ENCODE measurements around the gene ITPKC. TPM values are rescaled to one million over a fixed set of nuclear protein-coding genes. Genes with fewer than 3 reads are reported as not detected.

The ITPKC gene
- total RNA-seq, 2 experiments from 2014 or later = 4.6 to 5.6 TPM

DNA sequence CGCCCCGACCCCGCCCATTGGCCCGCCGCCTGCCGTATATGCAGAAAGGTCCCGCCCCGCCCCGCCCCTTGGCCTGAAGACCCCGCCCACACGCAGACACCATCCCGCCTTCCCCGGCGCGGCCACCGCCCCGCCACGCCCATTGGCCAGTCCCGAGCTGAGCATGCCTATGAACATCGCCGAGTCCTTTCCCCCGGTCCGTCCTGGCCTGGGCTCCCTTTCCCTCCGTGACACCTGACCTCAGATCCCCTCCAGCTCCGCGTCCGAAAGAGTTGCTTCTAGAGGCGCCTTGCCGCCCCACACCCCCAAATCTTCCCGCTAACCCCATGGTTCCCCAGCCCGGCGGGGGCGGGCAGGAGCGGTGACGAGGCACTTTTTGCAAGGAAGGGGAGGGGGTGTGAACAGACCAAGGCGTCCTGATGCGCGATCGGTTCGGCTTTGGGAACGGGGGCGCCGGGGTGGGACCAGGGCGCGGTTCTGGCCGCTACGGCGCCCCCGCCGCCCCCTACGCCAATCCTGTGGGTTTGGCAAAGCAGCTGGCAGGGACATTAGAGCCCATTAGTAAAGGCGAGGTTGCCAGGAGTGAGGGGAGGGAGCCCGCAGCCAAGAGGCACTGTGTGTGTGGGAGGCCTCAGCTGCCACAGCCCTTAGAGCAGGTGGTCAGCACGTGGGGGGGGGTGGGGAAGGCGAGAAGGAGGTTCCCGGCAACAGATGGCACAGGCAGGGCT is 26.1 kb upstream of the ITPKC start:
- peak; percentile 97 for DNase-seq
- no peaks in the 10 kb centered on the region for H3K9me3 Mint-ChIP-seq (ENCODE audit: low read depth)
- POLR2A ChIA-PET = interaction anchor here (0.5 to 1.7 kb wide), 2 partner anchors 88 to 453 kb away, joined by 4 to 9 read pairs; partner anchors contain the start of gene RAB4B
- peak; percentile 85 for ATAC-seq
- CTCF ChIA-PET = interaction anchor here (0.6 kb wide), 1 partner anchor 72 kb away, joined by 3 read pairs; no protein-coding TSS in a partner anchor
- H3K27ac Mint-ChIP-seq = peak overlapping the region; percentile 87
- intact Hi-C loops (cut with DNase I, micrococcal nuclease) = loop anchor here (1.0 to 2.0 kb wide), 16 partner anchors 25 to 406 kb away; partner anchors contain the start of genes ACTMAP (in 2 of the 2), COQ8B (in 2 of the 2), AKT2 (in 1 of the 2) and EGLN2 (in 1 of the 2)
- H3K36me3 Mint-ChIP-seq (ENCODE audit: low read depth) = peaks cover 2% of the 10 kb centered on the region
- H3K4me1 Mint-ChIP-seq = peaks cover 5% of the 10 kb centered on the region
- H3K27me3 Mint-ChIP-seq = no peaks in the 10 kb centered on the region
- H3K4me3 Mint-ChIP-seq = peak overlapping the region; percentile 80

DNA sequence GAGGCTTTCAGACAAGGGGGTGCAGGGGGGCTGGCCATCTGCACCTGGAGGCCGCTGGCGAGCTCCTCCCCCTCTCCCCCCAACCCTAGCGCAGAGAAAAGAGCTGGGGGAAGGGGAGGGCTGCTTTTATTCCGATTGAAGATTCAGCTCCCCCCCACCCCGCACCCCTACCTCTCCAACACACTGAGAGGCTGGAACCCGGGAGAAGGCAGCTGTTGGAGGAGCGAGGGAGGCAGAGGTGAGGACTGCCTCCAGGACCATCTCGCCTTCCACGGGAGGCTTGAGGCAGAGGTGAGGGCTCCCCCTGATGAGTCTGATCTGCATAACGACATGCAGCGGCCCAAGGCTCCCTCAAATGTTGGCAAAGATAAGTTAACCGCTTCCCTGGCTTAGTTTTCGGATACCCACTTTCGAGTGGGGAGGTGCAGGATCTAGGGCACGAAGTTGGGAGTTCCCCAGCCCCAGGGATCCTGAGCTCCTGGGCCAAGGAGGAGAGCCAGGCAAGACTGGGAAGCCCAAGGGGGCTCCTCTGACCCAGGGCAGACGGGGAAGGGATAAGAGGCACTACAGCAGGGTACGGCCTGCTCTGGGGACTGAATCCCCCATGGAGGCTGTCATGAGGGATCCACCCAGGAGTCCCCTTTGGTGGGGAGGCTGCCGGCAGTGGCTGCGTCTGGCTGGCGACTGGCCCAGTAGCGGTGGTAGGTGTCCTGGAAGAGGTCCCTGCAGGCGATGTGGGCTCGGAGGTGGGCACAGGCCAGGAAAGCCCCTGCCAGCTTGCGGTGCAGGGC is 25.3 kb upstream of the ITPKC start:
- CTCF ChIA-PET = interaction anchor here (0.6 kb wide), 1 partner anchor 72 kb away, joined by 3 read pairs; no protein-coding TSS in a partner anchor
- Mint-ChIP-seq H3K9me3 (ENCODE audit: low read depth) (no peaks in the 10 kb centered on the region), H3K4me1 (peaks cover 5% of the 10 kb centered on the region), H3K36me3 (ENCODE audit: low read depth) (no peaks in the 10 kb centered on the region), H3K27me3 (no peaks in the 10 kb centered on the region), H3K4me3 (peak overlapping the region; percentile 80), H3K27ac (peak overlapping the region; percentile 87)
- no peak for ATAC-seq
- intact Hi-C loops (cut with DNase I, micrococcal nuclease) = loop anchor here (1.0 to 2.0 kb wide), 6 partner anchors 29 to 225 kb away; partner anchors contain the start of genes ACTMAP (in 1 of the 2), SNRPA (in 1 of the 2) and SPTBN4 (in 1 of the 2)
- POLR2A ChIA-PET = interaction anchor here (0.5 to 1.7 kb wide), 2 partner anchors 87 to 453 kb away, joined by 4 to 9 read pairs; partner anchors contain the start of gene RAB4B
- DNase-seq = peak; percentile 49

DNA sequence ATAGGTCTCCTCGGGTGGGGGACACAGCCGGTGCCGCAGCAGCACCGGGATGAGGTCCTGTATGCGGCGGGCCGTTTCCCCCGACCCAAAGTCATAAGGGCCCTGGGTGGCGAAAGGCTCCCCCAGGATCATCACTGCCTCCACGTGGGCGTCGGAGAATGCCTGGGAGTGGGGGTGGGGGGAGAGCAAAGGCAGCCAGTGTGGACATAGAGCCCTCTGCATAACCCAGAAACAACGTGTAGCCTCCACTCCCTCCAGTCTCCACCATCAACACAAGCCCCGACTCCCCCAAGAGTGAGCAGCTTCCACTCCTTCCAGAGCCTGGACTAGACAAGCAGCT is 24.7 kb upstream of the ITPKC start:
- no peaks in the 10 kb centered on the region for H3K9me3 Mint-ChIP-seq (ENCODE audit: low read depth)
- DNase-seq (no peak), ATAC-seq (no peak)
- POLR2A ChIA-PET = no interaction called here
- H3K27ac Mint-ChIP-seq = no peak overlapping the region
- H3K27me3 Mint-ChIP-seq = no peaks in the 10 kb centered on the region
- H3K4me3 Mint-ChIP-seq = no peak overlapping the region
- peaks cover 5% of the 10 kb centered on the region for H3K4me1 Mint-ChIP-seq
- intact Hi-C loops (cut with DNase I, micrococcal nuclease) = no loop called here
- H3K36me3 Mint-ChIP-seq (ENCODE audit: low read depth) = no peaks in the 10 kb centered on the region
- CTCF ChIA-PET = no interaction called here

DNA sequence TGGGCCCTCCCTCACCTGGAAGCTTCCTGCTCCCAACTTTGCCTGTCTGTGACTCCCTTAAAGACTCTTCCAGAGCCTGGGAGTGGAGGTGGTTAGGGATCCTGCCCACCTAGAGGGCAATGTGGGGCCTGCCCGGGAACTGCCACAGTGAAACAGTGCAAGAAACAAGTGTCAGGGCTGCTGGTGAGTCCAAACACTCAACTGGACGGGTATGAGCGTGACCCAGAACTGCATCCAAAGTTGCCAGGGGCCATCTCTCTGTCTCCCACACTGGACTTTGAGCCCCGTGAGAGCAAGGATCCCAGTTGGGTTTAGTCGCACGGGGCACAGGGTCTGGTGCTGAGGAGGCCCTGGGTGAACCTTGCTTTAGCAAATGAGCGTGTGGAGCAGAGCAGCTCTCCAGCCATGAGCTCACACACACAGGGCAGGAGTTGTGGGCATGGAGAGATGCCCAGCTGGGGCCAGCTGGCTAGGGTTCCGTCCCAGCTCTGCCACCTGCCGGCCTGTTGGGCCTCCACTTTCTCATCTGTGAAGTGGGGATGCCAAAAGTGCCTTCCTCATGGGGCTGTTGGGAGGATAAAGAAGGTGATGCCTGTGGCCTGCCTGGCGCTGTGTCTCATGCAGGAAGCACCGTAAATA is 23.6 kb upstream of the ITPKC start:
- Mint-ChIP-seq H3K4me3 (no peak overlapping the region), H3K9me3 (ENCODE audit: low read depth) (no peaks in the 10 kb centered on the region), H3K27me3 (no peaks in the 10 kb centered on the region), H3K27ac (no peak overlapping the region), H3K4me1 (peaks cover 5% of the 10 kb centered on the region), H3K36me3 (ENCODE audit: low read depth) (no peaks in the 10 kb centered on the region)
- ATAC-seq (no peak), DNase-seq (no peak)
- ChIA-PET POLR2A (interaction anchor here (0.6 kb wide), 2 partner anchors 100 to 1547 kb away, joined by 3 read pairs; no protein-coding TSS in a partner anchor), CTCF (no interaction called here)
- intact Hi-C loops (cut with DNase I, micrococcal nuclease) = no loop called here

DNA sequence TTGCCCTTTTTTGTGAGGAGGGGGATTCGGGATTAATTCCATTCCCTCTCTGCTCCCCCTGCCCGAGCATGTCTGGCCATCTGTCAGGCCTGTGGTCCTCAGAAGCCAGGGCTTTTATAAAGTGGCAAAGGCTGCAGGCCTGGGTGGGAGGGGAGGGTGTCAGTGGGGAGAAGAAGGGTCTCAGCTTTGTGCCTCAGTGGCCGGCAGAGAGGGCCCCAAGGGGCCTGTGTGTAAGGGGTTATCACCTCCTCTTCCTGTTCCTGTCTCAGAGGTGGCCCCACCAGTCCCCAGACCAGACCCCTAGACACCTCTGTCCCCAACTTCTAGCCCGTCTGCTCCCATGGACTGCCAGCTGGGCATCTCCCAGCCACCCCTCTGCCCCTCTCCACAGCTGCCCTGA is 23.0 kb upstream of the ITPKC start:
- H3K4me1 Mint-ChIP-seq = peaks cover 5% of the 10 kb centered on the region
- H3K36me3 Mint-ChIP-seq (ENCODE audit: low read depth) = no peaks in the 10 kb centered on the region
- ChIA-PET CTCF (no interaction called here), POLR2A (interaction anchor here (0.6 kb wide), 2 partner anchors 99 to 1546 kb away, joined by 3 read pairs; no protein-coding TSS in a partner anchor)
- ATAC-seq (no peak), DNase-seq (no peak)
- H3K27me3 Mint-ChIP-seq = no peaks in the 10 kb centered on the region
- H3K27ac Mint-ChIP-seq = no peak overlapping the region
- no peak overlapping the region for H3K4me3 Mint-ChIP-seq
- H3K9me3 Mint-ChIP-seq (ENCODE audit: low read depth) = no peaks in the 10 kb centered on the region
- intact Hi-C loops (cut with DNase I, micrococcal nuclease) = no loop called here

DNA sequence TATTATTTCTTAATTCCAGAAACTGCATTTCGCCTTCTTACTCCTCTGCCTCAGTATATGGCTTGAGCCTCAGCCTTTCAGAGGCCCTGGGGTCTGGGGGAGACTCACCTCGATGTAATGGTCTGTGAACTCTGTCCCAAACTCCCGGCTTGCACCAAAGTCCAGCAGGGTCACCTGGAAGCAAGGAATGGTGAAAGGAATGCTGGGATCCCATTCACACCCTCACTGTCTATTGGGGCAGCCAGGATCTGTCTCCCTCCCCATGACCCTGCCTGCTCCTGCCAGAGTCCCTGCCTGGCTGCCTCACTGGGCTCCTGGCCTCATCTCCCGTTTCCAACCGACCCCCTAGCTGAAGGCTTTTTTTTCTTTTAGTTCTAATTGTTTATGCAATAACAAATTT is 21.0 kb upstream of the ITPKC start:
- peaks cover 5% of the 10 kb centered on the region for H3K4me1 Mint-ChIP-seq
- no peak overlapping the region for H3K27ac Mint-ChIP-seq
- ATAC-seq (no peak), DNase-seq (no peak)
- intact Hi-C loops (cut with DNase I, micrococcal nuclease) = no loop called here
- CTCF ChIA-PET = interaction anchor here (1.3 kb wide), 1 partner anchor 13 kb away, joined by 4 read pairs; no protein-coding TSS in a partner anchor
- POLR2A ChIA-PET = no interaction called here
- peaks cover 4% of the 10 kb centered on the region for H3K36me3 Mint-ChIP-seq (ENCODE audit: low read depth)
- no peaks in the 10 kb centered on the region for H3K27me3 Mint-ChIP-seq
- H3K4me3 Mint-ChIP-seq = no peak overlapping the region
- H3K9me3 Mint-ChIP-seq (ENCODE audit: low read depth) = no peaks in the 10 kb centered on the region

- H3K27me3 Mint-ChIP-seq = no peaks in the 10 kb centered on the region
- CTCF ChIA-PET = interaction anchor here (0.6 to 1.3 kb wide), 2 partner anchors 14 to 1524 kb away, joined by 3 to 4 read pairs; no protein-coding TSS in a partner anchor
- POLR2A ChIA-PET = no interaction called here
- no peaks in the 10 kb centered on the region for H3K9me3 Mint-ChIP-seq (ENCODE audit: low read depth)
- H3K36me3 Mint-ChIP-seq (ENCODE audit: low read depth) = peaks cover 6% of the 10 kb centered on the region
- no peaks in the 10 kb centered on the region for H3K4me1 Mint-ChIP-seq
- ATAC-seq (no peak), DNase-seq (no peak)
- no peak overlapping the region for H3K4me3 Mint-ChIP-seq
- intact Hi-C loops (cut with DNase I, micrococcal nuclease) = no loop called here
- H3K27ac Mint-ChIP-seq = no peak overlapping the region
These were observed 19.9 kb upstream of the ITPKC start for GRCh38 chr19:40697007-40697406.

DNA sequence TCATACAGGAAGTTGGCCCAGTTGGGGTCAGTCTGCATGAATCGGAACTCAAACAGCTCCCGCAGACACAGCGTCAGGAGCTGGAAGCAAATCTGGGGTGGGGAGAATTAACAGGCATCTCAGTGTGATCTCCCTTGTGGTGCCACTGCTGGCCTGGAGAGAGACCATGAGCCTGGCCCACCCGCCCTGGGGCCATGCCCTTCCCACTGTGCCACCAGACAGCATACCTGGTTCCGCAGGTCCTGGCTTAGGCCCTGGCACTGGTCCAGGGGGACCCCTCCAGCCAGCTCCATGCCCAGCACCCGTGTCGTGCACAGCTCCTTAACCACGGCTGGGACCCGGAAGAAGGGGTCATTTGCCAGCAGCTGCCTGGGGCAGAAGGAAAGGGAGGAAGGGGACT is 16.8 kb upstream of the ITPKC start:
- ATAC-seq (no peak), DNase-seq (no peak)
- CTCF ChIA-PET = no interaction called here
- peaks cover 22% of the 10 kb centered on the region for H3K36me3 Mint-ChIP-seq (ENCODE audit: low read depth)
- no peaks in the 10 kb centered on the region for H3K4me1 Mint-ChIP-seq
- H3K4me3 Mint-ChIP-seq = no peak overlapping the region
- POLR2A ChIA-PET = interaction anchor here (0.6 kb wide), 1 partner anchor 952 kb away, joined by 3 read pairs; no protein-coding TSS in a partner anchor
- no peak overlapping the region for H3K27ac Mint-ChIP-seq
- intact Hi-C loops (cut with DNase I, micrococcal nuclease) = no loop called here
- no peaks in the 10 kb centered on the region for H3K27me3 Mint-ChIP-seq
- H3K9me3 Mint-ChIP-seq (ENCODE audit: low read depth) = no peaks in the 10 kb centered on the region

DNA sequence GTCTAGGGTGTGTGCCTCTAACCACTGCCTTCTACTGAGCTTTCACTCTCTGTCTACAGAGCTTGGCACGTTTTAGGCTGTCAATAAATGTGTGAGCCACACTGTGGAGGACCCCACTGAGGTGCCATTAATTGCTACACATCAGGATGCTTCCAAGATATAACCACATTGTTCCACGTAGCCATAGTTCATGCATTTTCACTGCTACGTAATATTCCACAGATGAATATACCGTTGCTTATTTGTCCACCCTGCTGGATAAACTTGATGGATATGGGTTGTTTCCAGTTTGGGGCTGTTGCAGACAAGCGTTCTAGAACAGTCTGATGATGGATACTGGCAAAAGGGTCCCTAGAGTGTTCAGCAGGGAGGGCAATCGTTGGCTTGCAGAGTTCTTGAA is 15.2 kb upstream of the ITPKC start:
- ATAC-seq (no peak), DNase-seq (no peak)
- Mint-ChIP-seq H3K4me1 (no peaks in the 10 kb centered on the region), H3K27me3 (no peaks in the 10 kb centered on the region), H3K36me3 (ENCODE audit: low read depth) (peaks cover 25% of the 10 kb centered on the region), H3K9me3 (ENCODE audit: low read depth) (no peaks in the 10 kb centered on the region), H3K4me3 (no peak overlapping the region), H3K27ac (no peak overlapping the region)
- POLR2A ChIA-PET = no interaction called here
- CTCF ChIA-PET = no interaction called here
- intact Hi-C loops (cut with DNase I, micrococcal nuclease) = no loop called here

DNA sequence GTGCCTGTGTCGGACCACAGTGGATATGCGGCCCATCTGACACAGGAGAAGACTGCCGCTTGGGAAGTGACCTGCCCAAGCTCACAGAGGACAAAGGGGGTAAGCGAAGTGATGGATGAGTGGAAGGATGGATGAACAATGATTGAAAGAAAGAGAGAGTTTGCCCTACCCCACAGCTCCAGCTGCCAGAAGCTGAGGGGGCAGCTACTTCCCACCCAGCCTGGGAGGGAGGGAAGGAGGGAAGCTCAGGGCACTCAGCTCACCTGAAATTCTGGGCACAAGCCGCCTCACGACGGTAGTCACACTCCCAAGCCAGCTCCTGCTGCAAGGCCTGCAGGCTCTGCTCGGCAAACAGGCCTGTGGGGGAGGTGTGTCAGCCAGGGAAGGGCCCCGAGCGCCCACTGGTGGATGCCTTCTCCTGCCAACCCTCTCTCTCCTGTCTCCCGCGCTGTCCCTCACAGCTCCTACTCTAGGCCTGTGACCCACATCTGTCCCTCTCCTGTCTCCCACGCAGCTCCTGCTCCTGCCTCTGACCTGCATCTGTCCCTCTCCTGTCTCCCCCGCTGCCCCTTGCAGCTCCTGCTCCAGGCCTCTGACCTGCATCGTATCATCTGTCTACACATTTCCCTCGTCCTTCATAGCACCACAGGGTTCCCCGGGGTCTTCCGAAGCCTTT is 14.4 kb upstream of the ITPKC start:
- DNase-seq = no peak
- ChIA-PET POLR2A (no interaction called here), CTCF (interaction anchor here (0.7 kb wide), 1 partner anchor 40 kb away, joined by 3 read pairs; no protein-coding TSS in a partner anchor)
- intact Hi-C loops (cut with DNase I, micrococcal nuclease) = no loop called here
- no peak for ATAC-seq
- peaks cover 25% of the 10 kb centered on the region for H3K36me3 Mint-ChIP-seq (ENCODE audit: low read depth)
- H3K9me3 Mint-ChIP-seq (ENCODE audit: low read depth) = no peaks in the 10 kb centered on the region
- no peak overlapping the region for H3K4me3 Mint-ChIP-seq
- H3K4me1 Mint-ChIP-seq = no peaks in the 10 kb centered on the region
- H3K27ac Mint-ChIP-seq = no peak overlapping the region
- no peaks in the 10 kb centered on the region for H3K27me3 Mint-ChIP-seq

All from activated CD4-positive, alpha-beta T cell treated with anti-CD3 and anti-CD28 coated beads for 36 hours (primary cell).